ENCODE results near the gene BCKDHA. TPM values are rescaled to one million over a fixed set of nuclear protein-coding genes. Genes with fewer than 3 reads are reported as not detected.

BCKDHA gene
- total RNA-seq, 1 experiment from 2014 or later: 17.7 TPM

DNA sequence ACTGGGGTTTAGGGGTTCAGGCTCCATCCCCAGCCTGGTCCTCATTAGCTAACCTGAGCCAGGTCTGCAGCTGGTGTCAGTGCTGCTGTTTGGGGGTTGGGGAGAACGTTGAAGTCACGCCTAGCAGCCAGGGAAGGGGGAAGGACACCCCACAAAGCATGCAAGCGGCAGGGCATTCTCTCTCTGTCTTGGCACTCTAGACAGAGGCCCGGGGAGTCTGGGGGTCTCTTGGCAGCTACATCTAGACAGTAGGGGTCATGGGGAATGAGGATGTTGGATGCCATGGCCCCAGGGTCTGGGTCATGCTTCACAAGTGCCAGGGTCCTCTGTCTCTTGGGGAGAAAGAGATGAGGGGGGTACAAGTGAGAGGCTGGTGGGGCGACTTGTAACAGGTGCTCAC is 48.0 kb downstream of the BCKDHA start (continued):
- no peak for TF ChIP-seq ZNF274 (IDR thresholded peaks at IDR 0.05; ENCODE audit: low read depth, low read length)
- TF ChIP-seq, protein P1, sequence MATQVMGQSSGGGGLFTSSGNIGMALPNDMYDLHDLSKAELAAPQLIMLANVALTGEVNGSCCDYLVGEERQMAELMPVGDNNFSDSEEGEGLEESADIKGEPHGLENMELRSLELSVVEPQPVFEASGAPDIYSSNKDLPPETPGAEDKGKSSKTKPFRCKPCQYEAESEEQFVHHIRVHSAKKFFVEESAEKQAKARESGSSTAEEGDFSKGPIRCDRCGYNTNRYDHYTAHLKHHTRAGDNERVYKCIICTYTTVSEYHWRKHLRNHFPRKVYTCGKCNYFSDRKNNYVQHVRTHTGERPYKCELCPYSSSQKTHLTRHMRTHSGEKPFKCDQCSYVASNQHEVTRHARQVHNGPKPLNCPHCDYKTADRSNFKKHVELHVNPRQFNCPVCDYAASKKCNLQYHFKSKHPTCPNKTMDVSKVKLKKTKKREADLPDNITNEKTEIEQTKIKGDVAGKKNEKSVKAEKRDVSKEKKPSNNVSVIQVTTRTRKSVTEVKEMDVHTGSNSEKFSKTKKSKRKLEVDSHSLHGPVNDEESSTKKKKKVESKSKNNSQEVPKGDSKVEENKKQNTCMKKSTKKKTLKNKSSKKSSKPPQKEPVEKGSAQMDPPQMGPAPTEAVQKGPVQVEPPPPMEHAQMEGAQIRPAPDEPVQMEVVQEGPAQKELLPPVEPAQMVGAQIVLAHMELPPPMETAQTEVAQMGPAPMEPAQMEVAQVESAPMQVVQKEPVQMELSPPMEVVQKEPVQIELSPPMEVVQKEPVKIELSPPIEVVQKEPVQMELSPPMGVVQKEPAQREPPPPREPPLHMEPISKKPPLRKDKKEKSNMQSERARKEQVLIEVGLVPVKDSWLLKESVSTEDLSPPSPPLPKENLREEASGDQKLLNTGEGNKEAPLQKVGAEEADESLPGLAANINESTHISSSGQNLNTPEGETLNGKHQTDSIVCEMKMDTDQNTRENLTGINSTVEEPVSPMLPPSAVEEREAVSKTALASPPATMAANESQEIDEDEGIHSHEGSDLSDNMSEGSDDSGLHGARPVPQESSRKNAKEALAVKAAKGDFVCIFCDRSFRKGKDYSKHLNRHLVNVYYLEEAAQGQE (IDR thresholded peaks at IDR 0.05; ENCODE audit: low read depth): no peak
- no peak for TF ChIP-seq TCF7L2 (IDR thresholded peaks at IDR 0.05; ENCODE audit: borderline replicate concordance, extremely low read depth, insufficient read depth, insufficient read length)
- TF ChIP-seq, protein P2, sequence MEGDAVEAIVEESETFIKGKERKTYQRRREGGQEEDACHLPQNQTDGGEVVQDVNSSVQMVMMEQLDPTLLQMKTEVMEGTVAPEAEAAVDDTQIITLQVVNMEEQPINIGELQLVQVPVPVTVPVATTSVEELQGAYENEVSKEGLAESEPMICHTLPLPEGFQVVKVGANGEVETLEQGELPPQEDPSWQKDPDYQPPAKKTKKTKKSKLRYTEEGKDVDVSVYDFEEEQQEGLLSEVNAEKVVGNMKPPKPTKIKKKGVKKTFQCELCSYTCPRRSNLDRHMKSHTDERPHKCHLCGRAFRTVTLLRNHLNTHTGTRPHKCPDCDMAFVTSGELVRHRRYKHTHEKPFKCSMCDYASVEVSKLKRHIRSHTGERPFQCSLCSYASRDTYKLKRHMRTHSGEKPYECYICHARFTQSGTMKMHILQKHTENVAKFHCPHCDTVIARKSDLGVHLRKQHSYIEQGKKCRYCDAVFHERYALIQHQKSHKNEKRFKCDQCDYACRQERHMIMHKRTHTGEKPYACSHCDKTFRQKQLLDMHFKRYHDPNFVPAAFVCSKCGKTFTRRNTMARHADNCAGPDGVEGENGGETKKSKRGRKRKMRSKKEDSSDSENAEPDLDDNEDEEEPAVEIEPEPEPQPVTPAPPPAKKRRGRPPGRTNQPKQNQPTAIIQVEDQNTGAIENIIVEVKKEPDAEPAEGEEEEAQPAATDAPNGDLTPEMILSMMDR (IDR thresholded peaks at IDR 0.05 in 2 of 3, conservative IDR thresholded peaks at IDR 0.05 in 1 of 3; ENCODE audit: borderline replicate concordance in 1 of 3, insufficient read depth in 1 of 3, low read depth in 2 of 3, low read length in 2 of 3): no peak
- no peak for TF ChIP-seq CEBPB (IDR thresholded peaks at IDR 0.05; ENCODE audit: low read depth)

DNA sequence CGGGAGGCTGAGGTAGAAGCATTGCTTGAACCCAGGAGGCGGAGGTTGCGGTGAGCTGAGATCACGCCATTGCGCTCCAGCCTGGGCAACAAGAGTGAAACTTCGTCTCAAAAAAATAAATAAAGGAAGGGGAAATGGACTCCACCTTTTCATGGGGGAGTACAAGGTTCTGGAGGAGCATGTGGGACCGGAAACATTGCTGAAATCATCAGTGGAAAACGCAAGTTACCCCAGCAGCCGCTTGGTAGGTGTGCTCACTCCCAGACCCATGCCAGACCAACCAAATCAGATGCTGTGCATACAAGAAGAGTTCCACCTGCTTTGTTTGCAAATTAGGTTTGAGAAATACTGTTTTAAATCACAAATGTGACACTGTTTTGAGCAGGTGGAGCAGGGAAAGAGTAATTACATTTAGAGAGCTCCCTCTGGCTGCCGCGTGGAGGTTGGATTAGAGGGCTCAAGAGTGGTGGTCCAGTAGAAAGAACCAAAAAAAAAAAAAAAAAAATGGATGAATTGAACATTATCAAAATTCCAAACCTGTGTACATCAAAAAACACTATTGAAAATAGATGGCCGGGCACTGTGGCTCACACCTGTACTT is 50.2 kb downstream of the BCKDHA start:
- no peak for DNase-seq (ENCODE audit: low read depth, low spot score)
- H3K79me2 ChIP-seq (ENCODE audit: insufficient read depth, low read length): no peaks in the 10 kb centered on the region
- POLR2A ChIA-PET: interaction anchor here (2.7 kb wide), 1 partner anchor 8 kb away, joined by 12 read pairs; the partner anchor contains the start of gene DMAC2
- RAD21 ChIA-PET (ENCODE audit: low non-redundant PET in 1 of 2, low total read pairs in 2 of 2, uncharacterized antibody in 2 of 2, unreplicated experiment in 2 of 2): interaction anchor here in 1 of 2 experiments (1.8 kb wide), 1 partner anchor 116 kb away, joined by 8 read pairs; no protein-coding TSS in a partner anchor
- no peak overlapping the region for H3K4me2 ChIP-seq (ENCODE audit: low read length)
- no peak overlapping the region for H3K27ac ChIP-seq (ENCODE audit: low read depth, low read length)
- no peaks in the 10 kb centered on the region for H3K9me3 ChIP-seq (ENCODE audit: control insufficient read depth in 1 of 2, insufficient read depth in 1 of 2, low read depth in 1 of 2, low read length in 2 of 2)
- no TSS peak for BruUV-seq (replicated peaks)
- CTCF ChIA-PET: interaction anchor here (0.9 to 4.7 kb wide), 5 partner anchors 8 to 122 kb away, joined by 3 to 63 read pairs (median 34); partner anchors contain the start of gene DMAC2
- peak overlapping the region; percentile 45 for H2AFZ ChIP-seq (ENCODE audit: low read depth, low read length, poor library complexity, severe bottlenecking)
- no peak overlapping the region for H3K9ac ChIP-seq (ENCODE audit: low read length)
- no peak for ATAC-seq
- H3K4me3 ChIP-seq (replicated peaks in 1 of 2; ENCODE audit: low read depth in 1 of 2, low read length in 2 of 2): no peak overlapping the region
- no peaks in the 10 kb centered on the region for H3K27me3 ChIP-seq (ENCODE audit: insufficient read depth, low read length)
- intact Hi-C loops (cut with micrococcal nuclease): no loop called here
- H3K36me3 ChIP-seq (ENCODE audit: control insufficient read depth in 1 of 2, insufficient read depth in 2 of 2, low read length in 2 of 2): no peaks in the 10 kb centered on the region
- no peaks in the 10 kb centered on the region for H4K20me1 ChIP-seq (ENCODE audit: insufficient read depth)
- peaks cover 0 to 10% of the 10 kb centered on the region in 2 experiments; a peak in 2 of 4 replicates for H3K4me1 ChIP-seq (ENCODE audit: control insufficient read depth in 1 of 2, insufficient read depth in 2 of 2, low read length in 2 of 2)
- no peaks in the 10 kb centered on the region for H3K9me2 ChIP-seq (ENCODE audit: insufficient read depth)
- no peak for TF ChIP-seq YY1 (IDR thresholded peaks at IDR 0.05; ENCODE audit: extremely low read depth, insufficient replicate concordance, low read depth, low read length)
- TF ChIP-seq CBX3 (IDR thresholded peaks at IDR 0.05; ENCODE audit: low read depth): no peak
- no peak for TF ChIP-seq ZFX (IDR thresholded peaks at IDR 0.05)
- TF ChIP-seq RAD21 (IDR thresholded peaks at IDR 0.05; ENCODE audit: low read depth): 0 out of 2 replicates have a peak, but pooled peaks have one; percentile 12
- TF ChIP-seq, protein P1 (IDR thresholded peaks at IDR 0.05; ENCODE audit: low read depth): no peak
- TF ChIP-seq CEBPB (IDR thresholded peaks at IDR 0.05; ENCODE audit: low read depth): no peak
- no peak for TF ChIP-seq SP1 (IDR thresholded peaks at IDR 0.05; ENCODE audit: low read depth)

All from HCT116 (cell line).